ENCODE results near the gene TAX1BP3. TPM values are rescaled to one million over a fixed set of nuclear protein-coding genes. Genes with fewer than 3 reads are reported as not detected.
A peak's percentile ranks its signal among the peaks of the same experiment; 100 is the strongest.

TAX1BP3 gene
- polyA plus RNA-seq, 2 of the 4 experiments (the other 2 are of a cell fraction): 122 to 233 TPM

GRCh38 chr17:3666516-3666915 is 1.9 kb downstream of the TAX1BP3 start (continued):
- TF ChIP-seq CHD2 (IDR thresholded peaks at IDR 0.05; ENCODE audit: low read length, partially characterized antibody): no peak
- no peak for TF ChIP-seq E2F6 (IDR thresholded peaks at IDR 0.05; ENCODE audit: borderline replicate concordance, low read depth)
- TF ChIP-seq RNF2 (IDR thresholded peaks at IDR 0.05; ENCODE audit: borderline replicate concordance, low read depth): no peak
- no peak for TF ChIP-seq NPAS2 (CRISPR knock-in tag; IDR thresholded peaks at IDR 0.05; ENCODE audit: borderline replicate concordance)
- no peak for TF ChIP-seq RARB (CRISPR knock-in tag; IDR thresholded peaks at IDR 0.05)

GRCh38 chr17:3665834-3666233 is 2.5 kb downstream of the TAX1BP3 start:
- ATAC-seq (no peak), FAIRE-seq (no peak), DNase-seq (ENCODE audit: low read depth in 1 of 2, low spot score in 1 of 2) (no peak)
- no peak for TF ChIP-seq SMC3 (IDR thresholded peaks at IDR 0.05)
- no peak for TF ChIP-seq ZNF302 (CRISPR knock-in tag; IDR thresholded peaks at IDR 0.05)
- TF ChIP-seq MAX (IDR thresholded peaks at IDR 0.05): no peak
- no peak for TF ChIP-seq CHD4 (IDR thresholded peaks at IDR 0.05; ENCODE audit: borderline replicate concordance)
- no peak for TF ChIP-seq HOXB13 (CRISPR knock-in tag; IDR thresholded peaks at IDR 0.05; ENCODE audit: low read depth)
- no peak for TF ChIP-seq PBX3 (IDR thresholded peaks at IDR 0.05)
- no peak for TF ChIP-seq MAZ (IDR thresholded peaks at IDR 0.05; ENCODE audit: borderline replicate concordance, low read depth, low read length)
- no peak for TF ChIP-seq POLR2AphosphoS2 (conservative IDR thresholded peaks at IDR 0.05; ENCODE audit: low read length)
- no peak for TF ChIP-seq HMGXB4 (CRISPR knock-in tag; IDR thresholded peaks at IDR 0.05; ENCODE audit: borderline replicate concordance)
- TF ChIP-seq USF2 (IDR thresholded peaks at IDR 0.05): no peak
- no peak for TF ChIP-seq ELK1 (IDR thresholded peaks at IDR 0.05; ENCODE audit: low read depth, low read length)
- TF ChIP-seq CHD2 (IDR thresholded peaks at IDR 0.05; ENCODE audit: low read length, partially characterized antibody): no peak
- TF ChIP-seq NR3C1 (IDR thresholded peaks at IDR 0.05): no peak
- no peak for TF ChIP-seq E2F6 (IDR thresholded peaks at IDR 0.05; ENCODE audit: borderline replicate concordance, low read depth)
- no peak for TF ChIP-seq ESRRA (IDR thresholded peaks at IDR 0.05; ENCODE audit: borderline replicate concordance, low read length)
- TF ChIP-seq PHF8 (IDR thresholded peaks at IDR 0.05; ENCODE audit: borderline replicate concordance, low read depth): no peak
- TF ChIP-seq NPAS2 (CRISPR knock-in tag; IDR thresholded peaks at IDR 0.05; ENCODE audit: borderline replicate concordance): no peak
- TF ChIP-seq ZSCAN20 (CRISPR knock-in tag; IDR thresholded peaks at IDR 0.05): no peak
- TF ChIP-seq CEBPB (IDR thresholded peaks at IDR 0.05): no peak
- TF ChIP-seq HES2 (IDR thresholded peaks at IDR 0.05): no peak
- 94% methylated on average over 5 of the region's 5 CpGs for WGBS (ENCODE audit: missing lambda C conversion rate)
- CTCF ChIA-PET: interaction anchor here (1.4 to 2.6 kb wide), 2 partner anchors 8 to 18 kb away, joined by 4 to 10 read pairs; no protein-coding TSS in a partner anchor
- POLR2A ChIA-PET: no interaction called here
- Histone ChIP-seq H3K9me3 (no peaks in the 10 kb centered on the region), H3K4me2 (peak overlapping the region; percentile 88), H3K27ac (peak overlapping the region in 1 of 2 experiments; percentile 94; a peak in 1 of 6 replicates), H3K4me1 (peaks cover 25% of the 10 kb centered on the region), H3K4me3 (no peak overlapping the region)

All from A549 (cell line).